Right atrium auricular region (tissue), 2 donors: ENCODE measurements around the gene PIP4K2A. TPM values are rescaled to one million over a fixed set of nuclear protein-coding genes. Genes with fewer than 3 reads are reported as not detected.

Source experiments
- DNase-seq: peaks from one replicate; pipeline ENCODE4 v3.0.0-alpha.2; 2019; ENCODE audit warnings: low spot score
- H3K27ac ChIP-seq, 2 donors: fragments of 200-600 bp; sonication (generic); 1 replicate in 1 of 2; 2 replicates in 1 of 2; pipeline ENCODE4 v1.5.1; 2016 to 2019
- H3K27me3 ChIP-seq, 2 donors: fragments of 200-600 bp; sonication (generic); one replicate each; pipeline versions ENCODE4 v1.5.1 to v1.6.0; 2017 to 2019
- H3K36me3 ChIP-seq: fragments of 200-600 bp; sonication (generic); one replicate; pipeline ENCODE4 v1.5.1; 2016
- H3K4me1 ChIP-seq, 2 donors: fragments of 200-600 bp; sonication (generic); one replicate each; pipeline versions ENCODE4 v1.5.1 to v1.6.0; 2017 to 2019
- H3K4me3 ChIP-seq, 2 donors: fragments of 200-600 bp; sonication (generic); 1 replicate in 1 of 2; 2 replicates in 1 of 2; pipeline ENCODE4 v1.5.1; 2017 to 2019; ENCODE audit warnings: mild to moderate bottlenecking in 1 of 2, moderate library complexity in 1 of 2
- H3K9me3 ChIP-seq, 2 donors: fragments of 200-600 bp; sonication (generic); one replicate each; pipeline ENCODE4 v1.5.1; 2019
- CTCF ChIP-seq, 2 donors: fragments of 200-600 bp; sonication (generic); IDR thresholded peaks; one replicate each; pipeline ENCODE4 v1.5.1; 2019; ENCODE audit warnings: antibody characterized with exemption in 2 of 2
- total RNA-seq, 2 donors: library from RNA; depleted of rRNA; stranded (reverse); fragments of >200 nt; gene quantifications; one replicate each; pipeline ENCODE4 v1.1.0, GENCODE V29; 2016

PIP4K2A gene
- total RNA-seq, 2 donors from 2014 or later = 12.1 to 18.3 TPM

- Histone ChIP-seq H3K27ac (no peak overlapping the region), H3K36me3 (no peaks in the 10 kb centered on the region), H3K27me3 (no peaks in the 10 kb centered on the region), H3K9me3 (no peaks in the 10 kb centered on the region), H3K4me1 (peaks cover 0 to 13% of the 10 kb centered on the region in 2 donors), H3K4me3 (no peak overlapping the region)
- DNase-seq = no peak
- TF ChIP-seq CTCF (IDR thresholded peaks at IDR 0.05) = no peak
Measured at GRCh38 chr10:22643116-22643515, 71.3 kb downstream of the PIP4K2A start.

GRCh38 chr10:22641743-22642142 lies 72.6 kb downstream of the PIP4K2A start:
- H3K27me3 ChIP-seq = no peaks in the 10 kb centered on the region
- H3K36me3 ChIP-seq = no peaks in the 10 kb centered on the region
- H3K4me3 ChIP-seq = no peak overlapping the region
- TF ChIP-seq CTCF (IDR thresholded peaks at IDR 0.05) = no peak
- H3K9me3 ChIP-seq = no peaks in the 10 kb centered on the region
- no peak overlapping the region for H3K27ac ChIP-seq
- H3K4me1 ChIP-seq = no peaks in the 10 kb centered on the region
- DNase-seq = no peak

- TF ChIP-seq CTCF (IDR thresholded peaks at IDR 0.05) = no peak
- Histone ChIP-seq H3K4me1 (no peaks in the 10 kb centered on the region), H3K27me3 (no peaks in the 10 kb centered on the region), H3K27ac (no peak overlapping the region), H3K9me3 (no peaks in the 10 kb centered on the region), H3K4me3 (no peak overlapping the region), H3K36me3 (no peaks in the 10 kb centered on the region)
- no peak for DNase-seq
Measured at GRCh38 chr10:22640359-22640758, 74.0 kb downstream of the PIP4K2A start.

- no peak for TF ChIP-seq CTCF (IDR thresholded peaks at IDR 0.05)
- H3K4me1 ChIP-seq = no peaks in the 10 kb centered on the region
- no peaks in the 10 kb centered on the region for H3K9me3 ChIP-seq
- no peak overlapping the region for H3K27ac ChIP-seq
- H3K36me3 ChIP-seq = no peaks in the 10 kb centered on the region
- H3K4me3 ChIP-seq = no peak overlapping the region
- DNase-seq = no peak
- no peaks in the 10 kb centered on the region for H3K27me3 ChIP-seq
Measured at GRCh38 chr10:22638863-22639262, 75.5 kb downstream of the PIP4K2A start.

- Histone ChIP-seq H3K4me1 (peaks cover 0 to 1% of the 10 kb centered on the region in 2 donors), H3K27me3 (no peaks in the 10 kb centered on the region), H3K27ac (no peak overlapping the region), H3K9me3 (no peaks in the 10 kb centered on the region), H3K36me3 (no peaks in the 10 kb centered on the region), H3K4me3 (no peak overlapping the region)
- DNase-seq = no peak
- TF ChIP-seq CTCF (IDR thresholded peaks at IDR 0.05) = no peak
Measured at GRCh38 chr10:22637491-22637890, 76.9 kb downstream of the PIP4K2A start.

GRCh38 chr10:22635650-22636049 lies 78.7 kb downstream of the PIP4K2A start:
- no peak overlapping the region for H3K27ac ChIP-seq
- no peak for DNase-seq
- no peaks in the 10 kb centered on the region for H3K36me3 ChIP-seq
- no peaks in the 10 kb centered on the region for H3K27me3 ChIP-seq
- H3K4me3 ChIP-seq = no peak overlapping the region
- H3K9me3 ChIP-seq = no peaks in the 10 kb centered on the region
- TF ChIP-seq CTCF (IDR thresholded peaks at IDR 0.05) = no peak
- peaks cover 0 to 13% of the 10 kb centered on the region in 2 donors for H3K4me1 ChIP-seq
